Activated T-cell treated with anti-CD3 and anti-CD28 coated beads, Interleukin-2, amount 50 U/mL, for 48 hours (primary cell): ENCODE results near the gene MBD3L1.

Experiments
- DNase-seq, 2 experiments: peaks; one replicate each; pipeline ENCODE4 v3.0.0-alpha.2; 2020

Gene MBD3L1

DNA sequence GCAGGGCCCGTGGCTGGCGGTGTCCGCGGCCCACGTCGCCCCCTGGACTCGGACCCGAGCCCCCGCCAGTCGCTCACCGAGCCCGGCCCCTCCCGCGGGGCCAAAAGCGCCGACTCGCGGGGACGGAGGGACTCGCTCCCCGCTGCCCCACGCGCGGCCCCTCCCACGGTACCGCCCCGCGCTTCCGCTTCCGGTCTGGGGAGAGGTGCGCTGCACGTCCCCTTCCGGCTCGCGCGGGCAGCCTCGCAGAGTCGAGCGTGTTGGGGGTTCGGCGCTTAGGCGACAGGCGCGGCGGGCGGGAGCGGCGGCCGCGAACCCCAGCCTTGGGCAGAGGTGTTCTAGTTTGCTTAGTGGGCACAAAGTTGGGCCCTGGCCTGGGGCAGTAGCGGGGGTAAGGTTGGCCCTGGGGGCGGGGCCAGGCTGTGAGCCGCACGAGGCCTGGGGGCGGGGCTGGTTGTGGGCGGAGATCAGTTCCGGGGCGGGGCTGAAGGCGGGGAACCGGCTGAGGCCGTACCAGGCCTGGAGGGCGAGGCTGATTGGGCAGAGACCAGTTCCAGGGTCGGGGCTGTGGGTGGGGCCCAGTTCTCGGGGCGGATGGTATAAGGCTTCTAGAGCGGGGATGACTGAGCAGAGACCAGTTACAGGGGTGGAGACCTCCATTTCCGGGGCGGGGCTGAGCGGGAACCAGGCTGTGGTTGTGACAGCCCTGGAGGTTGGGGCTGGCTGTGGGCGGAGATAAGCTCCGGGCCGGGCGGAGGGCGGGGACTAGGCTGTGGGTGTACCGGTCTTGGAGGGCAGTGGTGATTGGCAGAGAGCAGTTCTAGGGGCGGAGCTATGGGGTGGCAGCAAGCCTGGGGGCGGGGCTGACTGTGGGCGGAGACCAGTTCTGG is at the start of gene MBD3L1, which contains the start of gene ZNF558:
MBD3L1 (plus strand) TSS at position 246 of the 890 bp plus-strand sequence. CDS start 10,302 bp downstream, outside the sequence.
ZNF558 (minus strand) TSS at position 173 of the 890 bp plus-strand sequence. CDS start 9,645 bp downstream, outside the sequence.
- DNase-seq, result peak; percentile 99

DNA sequence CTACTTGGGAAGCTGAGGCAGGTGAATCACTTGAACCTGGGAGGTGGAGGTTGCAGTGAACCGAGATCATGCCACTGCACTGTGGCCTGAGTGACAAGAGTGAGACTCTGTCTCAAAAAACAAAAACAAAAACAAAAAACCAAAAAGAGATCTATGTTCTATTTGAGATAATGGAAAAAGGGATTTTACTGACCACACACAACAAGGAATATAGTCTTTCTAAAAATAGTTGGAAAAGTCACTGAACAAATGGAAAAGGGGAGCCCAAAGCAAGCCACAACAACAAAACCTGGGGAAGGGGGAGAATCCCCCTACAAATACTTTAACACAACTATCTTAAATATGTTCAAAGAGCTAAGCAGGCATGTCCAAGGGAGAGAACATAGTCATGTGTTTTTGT is 37.4 kb upstream of the MBD3L1 start:
- no peak for DNase-seq

DNA sequence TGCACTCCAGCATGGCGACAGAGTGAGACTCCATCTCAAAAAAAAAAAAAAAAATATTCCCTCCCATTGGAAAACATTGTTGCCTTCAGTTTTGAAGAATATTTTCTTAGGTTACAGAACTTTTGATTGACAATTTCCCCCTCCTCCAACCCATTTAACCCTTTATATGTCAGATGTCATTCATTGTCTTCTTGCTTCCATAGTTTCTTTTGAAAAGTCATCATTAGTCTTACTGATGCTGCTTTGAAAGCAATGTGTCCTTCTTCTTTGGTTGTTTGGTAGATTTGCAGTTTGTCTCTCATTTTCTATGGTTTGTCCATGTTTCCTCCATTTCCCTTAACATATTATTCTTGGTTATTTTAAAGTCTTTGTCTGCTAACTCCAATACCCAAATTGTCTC is 25.5 kb upstream of the MBD3L1 start:
- no peak for DNase-seq

DNA sequence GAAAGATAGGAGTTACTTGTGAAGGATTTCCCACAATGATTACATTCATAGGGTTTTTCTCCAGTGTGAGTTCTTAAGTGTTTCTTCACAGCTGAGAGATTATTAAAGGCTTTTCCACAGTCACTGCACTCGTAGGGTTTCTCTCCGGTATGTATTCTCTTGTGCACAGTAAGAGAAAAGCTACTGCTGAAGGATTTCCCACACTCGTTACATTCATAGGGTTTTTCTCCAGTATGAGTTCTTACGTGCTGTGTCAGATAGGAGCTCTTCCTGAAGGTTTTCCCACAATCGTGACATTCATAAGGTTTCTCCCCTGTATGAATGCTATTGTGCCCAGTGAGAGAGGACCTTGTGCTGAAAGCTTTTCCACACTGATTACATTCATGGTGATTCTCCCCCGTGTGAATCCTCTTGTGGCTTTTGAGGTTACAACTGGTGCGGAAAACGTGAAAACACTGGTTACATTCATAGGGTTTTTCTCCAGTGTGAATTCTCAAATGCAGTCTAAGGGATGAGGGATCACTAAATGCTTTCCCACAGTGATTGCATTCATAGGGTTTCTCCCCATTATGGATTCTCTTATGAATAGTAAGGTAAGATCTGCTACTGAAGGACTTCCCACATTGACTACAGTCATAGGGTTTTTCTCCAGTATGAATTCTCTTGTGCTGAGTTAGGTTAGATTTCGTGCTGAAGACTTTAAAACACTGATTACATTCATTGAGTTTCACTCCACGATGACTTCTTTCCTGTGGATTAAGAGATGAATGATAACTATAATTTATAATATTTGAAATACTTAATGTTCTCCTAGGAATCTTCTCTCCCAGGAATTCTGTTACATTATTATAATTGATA is 20.6 kb upstream of the MBD3L1 start:
- no peak for DNase-seq

DNA sequence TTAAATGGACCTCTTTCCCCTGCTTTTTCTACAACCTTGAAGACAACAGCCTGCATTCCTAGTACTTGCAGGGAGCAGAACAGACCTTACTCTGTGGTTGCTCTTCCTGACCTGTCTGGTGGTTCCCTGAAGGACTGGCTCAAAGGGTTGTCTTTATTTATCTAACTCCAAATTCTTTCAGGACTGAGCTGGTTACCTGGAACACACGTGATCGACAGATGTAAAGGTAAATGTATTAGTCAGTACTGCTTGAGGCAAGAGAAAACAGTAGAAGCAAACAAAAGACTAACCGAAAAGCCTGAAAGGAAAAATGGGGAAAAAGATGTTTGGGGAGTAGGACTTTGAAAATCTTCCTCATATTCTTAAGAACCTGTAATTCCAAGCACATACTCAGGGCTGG is 18.0 kb upstream of the MBD3L1 start:
- DNase-seq, result no peak

DNA sequence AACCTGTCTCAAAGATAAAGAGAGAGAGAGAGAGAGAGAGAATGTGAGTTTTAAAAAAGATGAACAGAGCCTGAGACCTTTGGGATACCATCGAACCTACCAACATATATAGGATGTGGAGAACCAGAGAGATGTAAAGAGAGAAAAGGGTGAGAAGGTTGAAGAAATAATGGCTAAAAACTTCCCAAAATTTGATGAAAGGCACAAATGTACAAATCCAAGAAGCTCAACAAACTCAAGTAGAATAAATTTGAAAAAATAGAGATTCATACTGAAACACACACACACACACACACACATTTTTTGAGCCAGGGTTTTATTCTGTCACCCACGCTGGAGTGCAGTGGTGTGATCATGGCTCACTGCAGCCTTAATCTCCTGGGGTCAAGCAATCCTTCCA is 16.4 kb upstream of the MBD3L1 start:
- DNase-seq, result no peak

DNA sequence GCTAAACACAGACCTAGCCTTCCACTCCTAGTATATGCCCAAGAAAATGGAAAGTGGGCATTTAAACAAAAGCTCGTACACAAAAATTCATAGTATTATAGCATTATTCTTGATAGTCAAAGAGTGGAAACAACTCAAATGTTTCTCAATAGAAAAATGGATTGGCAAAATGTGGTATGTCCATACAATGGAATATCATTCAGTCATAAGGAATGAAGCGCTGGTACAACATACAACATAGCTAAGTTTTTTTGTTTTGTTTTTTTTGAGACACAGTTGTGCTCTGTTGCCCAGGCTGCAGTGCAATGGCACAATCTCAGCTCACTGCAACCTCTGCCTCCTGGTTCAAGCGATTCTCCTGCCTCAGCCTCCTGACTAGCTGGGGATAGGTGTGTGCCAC is 11.9 kb upstream of the MBD3L1 start:
- no peak for DNase-seq

DNA sequence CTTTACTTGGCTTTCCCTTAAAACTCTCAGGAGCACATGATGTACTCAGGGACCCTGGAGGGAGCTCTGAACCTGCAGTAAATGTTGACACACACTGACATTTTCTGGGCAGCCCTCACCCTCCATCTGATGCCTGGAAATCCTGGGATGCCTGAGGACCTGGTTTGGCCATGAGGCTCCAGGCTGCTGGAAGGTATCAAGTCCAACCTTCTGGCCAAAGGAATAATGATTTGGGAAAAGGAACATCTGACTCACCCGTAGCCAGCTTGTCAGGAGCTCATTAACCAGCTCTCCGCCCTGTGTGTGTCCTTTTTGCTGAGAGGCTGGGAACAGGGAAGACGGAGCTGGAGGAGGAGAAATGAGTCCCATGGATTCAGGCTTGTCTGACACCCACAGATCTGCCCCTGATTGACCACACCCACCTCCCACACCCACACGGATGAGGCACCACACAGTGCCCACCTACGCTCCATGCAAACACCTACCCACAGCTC is 10.4 kb upstream of the MBD3L1 start:
- no peak for DNase-seq

DNA sequence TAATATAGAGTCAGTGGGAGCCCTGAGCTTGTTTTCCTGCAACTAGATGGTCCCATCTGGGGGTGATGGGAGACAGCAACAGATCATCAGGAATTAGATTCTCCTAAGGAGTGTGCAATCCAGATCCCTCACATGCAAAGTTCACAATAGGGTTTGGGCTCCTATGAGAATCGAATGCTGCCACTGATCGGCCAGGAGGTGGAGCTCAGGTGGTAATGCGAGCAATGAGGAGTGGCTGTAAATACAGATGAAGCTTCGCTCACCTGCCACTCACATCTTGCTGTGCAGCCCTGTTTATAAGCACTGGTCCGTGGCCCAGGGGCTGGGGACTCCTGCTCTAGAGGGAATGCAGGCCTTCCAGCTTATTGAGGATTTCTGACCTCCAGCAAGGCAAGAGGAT is 5.8 kb upstream of the MBD3L1 start:
- DNase-seq, result no peak

DNA sequence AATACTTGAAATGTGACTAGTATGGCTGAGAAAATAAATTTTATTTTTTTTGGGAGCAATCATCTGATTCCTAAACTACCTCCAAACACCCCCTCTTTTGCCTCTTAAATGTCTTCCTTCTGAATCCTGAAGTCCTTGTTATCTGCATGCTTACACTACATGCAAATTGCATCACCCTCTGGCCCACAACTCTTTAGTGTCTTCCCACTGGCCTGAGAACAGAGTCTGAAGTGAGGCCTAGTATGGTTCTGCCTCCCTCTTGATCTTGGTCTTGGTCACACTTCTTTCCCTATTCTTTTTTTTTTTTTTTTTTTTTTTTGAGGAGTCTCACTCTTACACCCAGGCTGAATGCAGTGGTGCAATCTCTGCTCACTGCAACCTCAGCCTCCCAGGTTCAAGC is 4.9 kb upstream of the MBD3L1 start:
- no peak for DNase-seq

DNA sequence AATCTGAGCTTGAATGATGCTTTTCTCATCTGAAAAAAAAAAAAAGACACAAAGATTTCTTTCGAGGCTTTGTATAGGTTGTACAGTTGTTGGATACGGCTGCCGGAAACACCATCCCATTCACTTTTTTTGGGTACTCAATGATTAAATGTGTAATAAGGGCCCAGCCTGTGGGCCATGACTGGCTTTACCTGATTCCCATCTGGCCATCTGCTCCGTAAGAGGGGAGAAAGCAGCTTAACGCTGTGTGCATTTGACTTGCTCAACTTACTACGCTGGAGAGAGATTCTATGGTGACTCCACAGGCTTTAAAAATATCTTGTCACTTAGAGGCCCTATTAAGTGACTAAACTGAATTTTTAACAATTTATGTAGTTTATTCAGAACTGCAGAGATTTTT is 804 bp upstream of the MBD3L1 start:
- no peak for DNase-seq

DNA sequence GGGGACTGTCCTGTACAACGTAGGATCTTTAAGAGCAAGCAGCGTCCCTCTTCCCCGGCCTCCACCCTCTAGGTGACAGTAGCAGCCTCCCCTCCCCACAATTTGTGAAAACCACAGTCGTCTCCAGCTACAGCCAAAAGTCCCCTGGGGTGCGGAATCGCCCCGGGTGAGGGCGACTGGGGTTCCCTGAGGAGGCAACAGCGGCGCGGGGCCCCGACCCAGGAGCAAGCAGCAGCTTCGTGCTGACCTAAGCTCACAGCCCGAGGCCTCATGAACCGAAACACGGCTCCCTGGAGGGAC is 395 bp upstream of the MBD3L1 start:
- no peak for DNase-seq

DNA sequence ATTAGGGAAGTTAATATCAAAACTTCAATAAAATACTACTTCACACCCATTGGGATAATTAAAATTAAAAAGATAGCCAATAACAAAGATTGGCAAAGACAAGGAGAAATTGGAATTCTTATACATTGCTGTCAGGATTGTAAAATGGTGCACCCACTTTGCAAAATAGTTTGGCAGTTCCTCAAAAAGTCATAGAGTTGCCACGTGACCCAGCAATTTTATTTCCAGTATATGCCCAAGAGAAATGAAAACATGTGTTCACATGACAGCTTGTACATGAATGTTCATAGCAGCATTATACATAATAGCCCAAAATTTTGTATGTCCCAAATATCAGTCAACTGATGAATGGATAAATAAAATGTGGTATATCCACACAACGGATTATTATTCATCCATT is 3.3 kb downstream of the MBD3L1 start:
- no peak for DNase-seq

DNA sequence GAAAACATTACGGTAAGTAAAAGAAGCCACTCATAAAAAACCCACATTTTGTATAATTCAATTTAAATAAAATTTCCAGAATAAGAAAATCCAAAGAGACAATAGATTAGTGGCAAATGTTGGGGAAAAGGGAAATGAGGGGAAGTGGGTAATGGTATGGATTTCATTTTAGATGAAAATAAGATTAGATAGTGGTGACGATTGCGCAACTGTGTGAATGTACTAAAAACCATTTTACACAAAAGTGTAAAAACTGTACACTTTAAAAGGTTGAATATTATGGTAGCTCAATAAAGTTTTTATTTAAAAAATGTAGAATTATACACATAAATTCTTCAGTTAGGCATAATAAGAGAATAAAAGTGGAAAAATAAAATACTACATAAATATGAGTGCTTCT is 3.7 kb downstream of the MBD3L1 start:
- DNase-seq, result no peak

DNA sequence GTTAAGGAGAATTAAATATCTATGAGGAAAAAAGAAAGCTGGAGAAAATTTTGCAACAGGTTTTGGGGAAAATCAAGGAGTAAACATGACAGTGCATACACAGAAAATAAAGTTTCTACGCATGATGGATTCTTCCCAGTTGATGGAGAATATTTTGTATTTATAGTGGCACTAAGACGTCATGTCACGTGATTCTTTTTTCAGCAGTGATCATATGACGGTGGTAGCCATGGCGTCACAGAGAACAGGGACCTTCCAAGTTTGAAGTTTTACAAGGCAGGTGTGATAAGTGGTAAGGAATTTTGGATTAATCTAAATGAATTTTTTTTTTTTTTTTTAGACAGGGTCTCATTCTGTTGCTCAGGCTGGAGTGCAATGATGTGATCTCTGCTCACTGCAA is 8.5 kb downstream of the MBD3L1 start:
- DNase-seq, result no peak

DNA sequence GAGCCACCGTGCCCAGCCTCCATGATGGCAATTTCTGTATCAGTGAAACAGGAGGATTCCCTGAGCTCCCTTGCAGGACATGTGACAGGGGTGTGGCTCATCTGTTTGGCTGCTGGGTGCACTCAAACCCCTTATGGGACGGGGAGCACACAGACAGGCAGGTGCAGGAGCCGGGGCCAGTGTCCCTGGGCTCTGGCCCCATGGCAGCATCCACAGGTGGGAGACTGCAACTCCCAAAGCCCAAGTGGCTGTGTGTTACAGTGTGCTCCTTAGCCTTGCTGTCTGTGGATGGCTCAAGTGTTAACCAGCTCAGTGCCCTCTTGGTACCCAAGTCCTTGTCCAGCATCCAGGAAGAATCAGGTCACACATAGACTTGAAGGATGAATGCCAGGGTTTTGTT is 14.6 kb downstream of the MBD3L1 start:
- no peak for DNase-seq

DNA sequence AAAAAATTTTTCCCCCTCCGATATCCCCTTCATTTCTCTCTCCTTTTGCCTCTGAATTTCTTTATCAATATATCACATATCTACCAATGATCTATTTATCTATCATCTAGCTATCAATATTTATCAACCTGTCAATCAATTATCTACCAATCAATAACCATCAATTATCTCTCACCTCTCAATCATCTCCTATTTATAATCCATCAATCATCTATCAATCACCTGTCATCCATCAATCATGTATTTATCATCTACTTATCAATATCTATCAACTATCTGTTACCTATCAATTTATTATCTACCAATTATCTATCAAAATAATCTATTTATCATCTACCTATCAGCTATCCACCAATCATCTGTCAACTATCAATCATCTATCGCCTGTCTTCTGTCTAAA is 17.1 kb downstream of the MBD3L1 start:
- no peak for DNase-seq

DNA sequence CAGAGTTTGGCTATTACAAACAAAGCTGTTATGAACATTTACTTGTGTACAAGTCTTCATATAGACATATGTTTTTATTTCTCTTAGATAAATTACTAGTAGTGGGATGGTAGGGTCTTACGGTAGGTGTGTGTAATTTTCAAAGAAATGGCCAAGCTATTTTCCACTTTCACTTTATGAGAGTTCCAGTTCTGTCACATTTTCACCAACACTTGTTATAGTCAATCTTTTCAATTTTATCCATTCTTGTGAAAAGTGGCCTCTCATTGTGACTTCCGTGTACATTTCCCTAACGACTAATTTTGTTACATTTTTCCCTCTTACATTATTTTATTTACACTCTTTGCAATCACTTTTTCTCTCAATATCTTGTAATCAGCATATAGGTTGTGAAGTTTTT is 18.3 kb downstream of the MBD3L1 start:
- no peak for DNase-seq

DNA sequence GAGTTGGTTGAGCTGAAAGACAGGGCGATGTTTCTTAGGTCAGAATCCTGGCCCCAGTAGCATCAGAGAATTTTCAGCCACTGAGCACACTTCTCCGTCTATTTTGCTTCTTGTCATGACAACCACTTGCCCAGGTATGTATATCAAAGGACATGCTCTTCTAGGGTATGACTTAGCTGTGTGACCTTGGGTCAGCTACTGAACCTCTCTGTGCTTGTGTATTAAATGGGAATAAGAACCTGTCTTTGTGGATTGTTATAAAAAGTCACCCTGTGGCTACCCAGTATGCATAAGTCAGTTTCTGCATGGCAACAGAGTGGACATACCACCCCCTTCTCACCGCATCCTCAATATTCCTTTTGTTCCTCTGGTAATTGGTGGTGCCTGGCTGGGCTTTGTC is 26.1 kb downstream of the MBD3L1 start:
- no peak for DNase-seq

DNA sequence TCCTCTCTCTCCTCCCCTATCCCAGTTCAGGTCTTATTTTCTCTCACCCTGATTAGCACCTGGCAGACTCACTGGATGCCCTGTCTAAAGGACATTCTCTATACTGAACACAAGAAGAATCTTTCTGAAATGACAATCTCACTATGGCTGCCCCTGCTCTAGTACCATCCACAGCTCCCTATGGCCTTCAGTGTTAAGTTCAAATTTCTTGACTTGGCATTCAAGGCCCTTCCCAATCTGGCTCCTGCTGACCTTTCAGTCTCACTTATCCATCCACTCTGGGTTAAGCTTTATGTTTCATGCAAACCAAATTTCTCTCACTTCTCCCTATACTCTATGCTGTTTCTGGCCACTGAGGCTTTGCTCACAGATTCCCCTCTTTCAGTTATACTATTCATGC is 34.2 kb downstream of the MBD3L1 start:
- DNase-seq, result no peak

DNA sequence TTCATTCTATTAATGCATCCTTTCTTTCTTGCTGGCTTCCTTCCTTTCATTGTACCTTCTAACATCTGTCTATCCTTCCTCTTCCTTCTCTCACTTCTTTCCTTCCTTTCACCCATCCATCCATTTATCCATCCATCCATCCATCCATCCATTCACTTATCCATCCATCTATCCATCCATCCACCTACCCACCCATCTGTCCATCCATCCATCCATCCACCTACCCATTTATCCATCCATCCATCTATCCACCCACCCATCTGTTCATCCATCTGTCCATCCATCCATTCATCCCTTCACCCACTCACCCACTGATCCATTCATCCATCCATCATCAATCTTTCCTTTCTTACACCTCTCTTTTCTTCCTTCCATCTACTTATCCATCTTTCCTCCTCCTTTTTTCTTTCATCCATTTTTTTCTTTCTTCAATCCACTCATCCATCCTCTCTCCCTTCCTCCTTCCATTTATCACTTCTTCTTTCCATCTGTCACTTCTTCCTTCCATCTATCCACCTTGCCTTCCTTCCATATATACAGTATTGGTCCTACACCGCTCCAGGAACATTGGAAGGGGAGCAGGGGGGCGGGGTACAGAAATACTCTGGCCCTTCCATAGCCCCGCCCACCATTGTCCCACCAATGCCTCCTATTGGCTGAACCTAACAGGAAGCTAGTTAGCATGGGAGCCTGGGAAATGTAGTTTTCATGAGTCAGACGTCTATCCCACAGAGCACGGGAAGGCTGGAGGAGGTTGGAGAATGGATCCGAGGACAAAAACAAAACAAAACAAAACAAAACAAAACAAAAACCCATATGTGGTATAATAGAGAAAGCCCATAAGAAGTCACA is 45.9 kb downstream of the MBD3L1 start:
- no peak for DNase-seq

DNA sequence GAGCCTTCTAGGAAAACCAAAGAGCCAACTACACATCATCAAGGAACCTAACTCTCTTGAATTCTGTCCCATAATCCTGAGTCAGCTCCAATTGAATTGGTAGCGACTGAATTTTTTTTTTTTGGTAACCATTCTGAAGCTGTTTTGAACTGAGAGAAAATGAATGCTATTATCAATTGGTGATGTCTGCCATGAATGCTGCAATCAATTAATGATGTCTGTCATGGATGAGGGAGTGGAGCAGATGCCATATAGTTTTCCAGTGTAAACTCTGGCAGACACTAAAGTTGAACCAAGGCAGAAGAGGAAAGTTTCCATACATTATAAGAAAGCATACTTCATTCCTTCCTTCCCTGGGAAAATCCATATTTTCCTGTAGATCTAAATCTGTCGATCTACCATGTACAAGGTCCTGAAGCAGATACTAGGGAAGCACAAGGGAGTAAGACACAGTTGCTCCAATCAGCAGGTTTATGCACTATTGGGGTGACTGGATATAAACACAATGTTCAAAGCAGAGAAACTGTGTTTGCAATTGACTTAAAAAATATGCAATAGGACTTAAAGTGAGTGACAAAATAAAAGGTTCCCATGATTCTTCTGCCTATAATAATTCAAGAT is 48.8 kb downstream of the MBD3L1 start:
- DNase-seq, result no peak

DNA sequence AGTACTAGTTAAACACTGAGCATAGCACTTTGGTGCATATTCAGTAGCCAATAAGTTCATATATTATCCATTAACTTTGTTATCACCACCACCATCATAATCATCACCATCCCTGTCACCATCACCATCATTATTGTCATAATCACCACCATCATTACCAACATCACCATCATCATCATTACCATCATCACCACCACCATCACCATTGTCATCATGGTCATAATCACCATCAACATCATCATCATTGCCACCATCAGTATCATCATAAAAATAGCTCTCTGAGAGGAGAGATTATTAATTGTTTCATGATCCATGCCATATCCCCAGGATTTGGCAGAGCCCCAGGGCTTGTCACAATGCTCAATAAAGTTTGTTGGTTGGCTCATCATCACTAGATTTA is 49.3 kb downstream of the MBD3L1 start:
- DNase-seq, result no peak
